ENCODE results near the gene LIMS3. TPM values are rescaled to one million over a fixed set of nuclear protein-coding genes. Genes with fewer than 3 reads are reported as not detected.
"Not testable (repeated sequence)": the region's sequence is repeated elsewhere in the genome, so short reads cannot be mapped to it uniquely, and the experiment has no call there.

Gene LIMS3
- total RNA-seq, 2 experiments from 2014 or later, result 1.5 to 2.1 TPM

GRCh38 chr2:109947262-109947958 lies 48.9 kb downstream of the LIMS3 start:
- H3K27me3 Mint-ChIP-seq (ENCODE audit: low read depth); CTCF ChIA-PET; H3K4me3 Mint-ChIP-seq; H3K4me1 Mint-ChIP-seq (ENCODE audit: low read depth); DNase-seq; H3K9me3 Mint-ChIP-seq; H3K36me3 Mint-ChIP-seq (ENCODE audit: low read depth); H3K27ac Mint-ChIP-seq; intact Hi-C loops (cut with micrococcal nuclease): not testable (repeated sequence)

- CTCF ChIA-PET; H3K4me3 Mint-ChIP-seq; intact Hi-C loops (cut with micrococcal nuclease); H3K4me1 Mint-ChIP-seq (ENCODE audit: low read depth); H3K27me3 Mint-ChIP-seq (ENCODE audit: low read depth); H3K27ac Mint-ChIP-seq; H3K9me3 Mint-ChIP-seq; H3K36me3 Mint-ChIP-seq (ENCODE audit: low read depth); DNase-seq: not testable (repeated sequence)
These were observed 49.6 kb downstream of the LIMS3 start for GRCh38 chr2:109947959-109948520.

GRCh38 chr2:109950146-109950843 lies 51.8 kb downstream of the LIMS3 start:
- DNase-seq; H3K27me3 Mint-ChIP-seq (ENCODE audit: low read depth); intact Hi-C loops (cut with micrococcal nuclease); H3K4me3 Mint-ChIP-seq; H3K27ac Mint-ChIP-seq; CTCF ChIA-PET; H3K4me1 Mint-ChIP-seq (ENCODE audit: low read depth); H3K9me3 Mint-ChIP-seq; H3K36me3 Mint-ChIP-seq (ENCODE audit: low read depth): not testable (repeated sequence)

- H3K9me3 Mint-ChIP-seq; H3K36me3 Mint-ChIP-seq (ENCODE audit: low read depth); H3K4me1 Mint-ChIP-seq (ENCODE audit: low read depth); H3K27me3 Mint-ChIP-seq (ENCODE audit: low read depth); H3K4me3 Mint-ChIP-seq; CTCF ChIA-PET; intact Hi-C loops (cut with micrococcal nuclease); DNase-seq; H3K27ac Mint-ChIP-seq: not testable (repeated sequence)
These were observed 65.5 kb downstream of the LIMS3 start for GRCh38 chr2:109963942-109964341.

GRCh38 chr2:109965482-109965881 lies 67.0 kb downstream of the LIMS3 start:
- intact Hi-C loops (cut with micrococcal nuclease); H3K27ac Mint-ChIP-seq; H3K4me1 Mint-ChIP-seq (ENCODE audit: low read depth); H3K9me3 Mint-ChIP-seq; DNase-seq; H3K4me3 Mint-ChIP-seq; CTCF ChIA-PET; H3K27me3 Mint-ChIP-seq (ENCODE audit: low read depth); H3K36me3 Mint-ChIP-seq (ENCODE audit: low read depth): not testable (repeated sequence)

GRCh38 chr2:109966107-109966736 lies 67.7 kb downstream of the LIMS3 start:
- H3K27ac Mint-ChIP-seq; DNase-seq; H3K27me3 Mint-ChIP-seq (ENCODE audit: low read depth); H3K36me3 Mint-ChIP-seq (ENCODE audit: low read depth); H3K4me1 Mint-ChIP-seq (ENCODE audit: low read depth); H3K9me3 Mint-ChIP-seq; H3K4me3 Mint-ChIP-seq; CTCF ChIA-PET; intact Hi-C loops (cut with micrococcal nuclease): not testable (repeated sequence)

- H3K9me3 Mint-ChIP-seq; intact Hi-C loops (cut with micrococcal nuclease); H3K27me3 Mint-ChIP-seq (ENCODE audit: low read depth); CTCF ChIA-PET; DNase-seq; H3K27ac Mint-ChIP-seq; H3K4me3 Mint-ChIP-seq; H3K4me1 Mint-ChIP-seq (ENCODE audit: low read depth); H3K36me3 Mint-ChIP-seq (ENCODE audit: low read depth): not testable (repeated sequence)
These were observed 68.4 kb downstream of the LIMS3 start for GRCh38 chr2:109966858-109967257.

- H3K4me1 Mint-ChIP-seq (ENCODE audit: low read depth); DNase-seq; H3K27ac Mint-ChIP-seq; intact Hi-C loops (cut with micrococcal nuclease); H3K27me3 Mint-ChIP-seq (ENCODE audit: low read depth); H3K9me3 Mint-ChIP-seq; H3K36me3 Mint-ChIP-seq (ENCODE audit: low read depth); H3K4me3 Mint-ChIP-seq; CTCF ChIA-PET: not testable (repeated sequence)
These were observed 71.4 kb downstream of the LIMS3 start for GRCh38 chr2:109969864-109970263.

GRCh38 chr2:109971710-109972109 lies 73.2 kb downstream of the LIMS3 start:
- H3K4me1 Mint-ChIP-seq (ENCODE audit: low read depth); H3K4me3 Mint-ChIP-seq; CTCF ChIA-PET; H3K9me3 Mint-ChIP-seq; intact Hi-C loops (cut with micrococcal nuclease); DNase-seq; H3K27ac Mint-ChIP-seq; H3K36me3 Mint-ChIP-seq (ENCODE audit: low read depth); H3K27me3 Mint-ChIP-seq (ENCODE audit: low read depth): not testable (repeated sequence)

Other genes starting within 250 kb of the LIMS3 start
- 10 to 100 TPM; 36.7 to 37.5 TPM for gene RGPD5, start 104.4 kb upstream of the LIMS3 start, total RNA-seq
- gene MALL, start 217.1 kb downstream of the LIMS3 start, total RNA-seq, result under 1 TPM; 0.17 to 0.38 TPM

All from activated naive CD4-positive, alpha-beta T cell treated with anti-CD3 and anti-CD28 coated beads for 36 hours (primary cell).